H9 (cell line): ENCODE measurements around the gene KRT86. TPM values are rescaled to one million over a fixed set of nuclear protein-coding genes. Genes with fewer than 3 reads are reported as not detected.

Source experiments
- DNase-seq: peaks from one replicate; pipeline ENCODE4 v3.0.0-alpha.2; 2017
- H2AFZ ChIP-seq: one replicate; pipeline ENCODE4 v1.6.1; 2013; ENCODE audit warnings: mild to moderate bottlenecking, low read length, control low read depth, moderate library complexity
- H2AK5ac ChIP-seq: 2 replicates; pipeline ENCODE4 v1.6.1; 2013; ENCODE audit warnings: low read length, control low read depth, mixed read lengths; ENCODE audit not compliant: insufficient read length
- H2BK120ac ChIP-seq: one replicate; pipeline ENCODE4 v1.6.1; 2013; ENCODE audit warnings: low read depth, mild to moderate bottlenecking, low read length, control low read depth, inconsistent platforms; ENCODE audit not compliant: poor library complexity, severe bottlenecking
- H2BK12ac ChIP-seq: 2 replicates; pipeline ENCODE4 v1.6.1; 2013; ENCODE audit warnings: low read length, control low read depth, mixed read lengths, low read depth; ENCODE audit not compliant: insufficient read length
- H2BK15ac ChIP-seq: 2 replicates; pipeline ENCODE4 v1.6.1; 2013; ENCODE audit warnings: low read depth, low read length, control low read depth
- H2BK20ac ChIP-seq: one replicate; pipeline ENCODE4 v1.6.1; 2013; ENCODE audit warnings: low read depth, mild to moderate bottlenecking, low read length, control low read depth, inconsistent platforms; ENCODE audit not compliant: poor library complexity, severe bottlenecking
- H2BK5ac ChIP-seq: 2 replicates; pipeline ENCODE4 v1.6.1; 2013; ENCODE audit warnings: low read length, control low read depth, mixed read lengths; ENCODE audit not compliant: insufficient read length
- H3K14ac ChIP-seq: 2 replicates; pipeline ENCODE4 v1.6.1; 2013; ENCODE audit warnings: low read length, control low read depth; ENCODE audit not compliant: insufficient read depth
- H3K18ac ChIP-seq: 2 replicates; pipeline ENCODE4 v1.6.1; 2013; ENCODE audit warnings: low read depth, mild to moderate bottlenecking, mixed read lengths, low read length, control low read depth; ENCODE audit not compliant: insufficient read length
- H3K23ac ChIP-seq: 2 replicates; pipeline ENCODE4 v1.6.1; 2013; ENCODE audit warnings: low read length, control low read depth, mixed read lengths, low read depth; ENCODE audit not compliant: insufficient read length
- H3K23me2 ChIP-seq: 2 replicates; pipeline ENCODE4 v1.6.1; 2013; ENCODE audit warnings: low read depth, mild to moderate bottlenecking, mixed read lengths, low read length, control low read depth; ENCODE audit not compliant: insufficient read length, poor library complexity, severe bottlenecking
- H3K27ac ChIP-seq: 2 replicates; pipeline ENCODE4 v1.5.1; 2013; ENCODE audit warnings: low read length, control low read depth, mixed read lengths, low read depth; ENCODE audit not compliant: insufficient read length
- H3K27me3 ChIP-seq: 2 replicates; pipeline ENCODE4 v1.6.1; 2013; ENCODE audit warnings: low read length, control low read depth, inconsistent platforms; ENCODE audit not compliant: insufficient read depth
- H3K4ac ChIP-seq: 2 replicates; pipeline ENCODE4 v1.6.1; 2013; ENCODE audit warnings: low read depth, mild to moderate bottlenecking, control low read depth, inconsistent platforms, low read length, moderate library complexity
- H3K4me1 ChIP-seq: 2 replicates; pipeline ENCODE4 v1.6.1; 2013; ENCODE audit warnings: low read length, control low read depth, inconsistent platforms; ENCODE audit not compliant: insufficient read depth
- H3K4me2 ChIP-seq: 2 replicates; pipeline ENCODE4 v1.6.1; 2013; ENCODE audit warnings: low read length, control low read depth, mixed read lengths; ENCODE audit not compliant: insufficient read length, insufficient read depth
- H3K56ac ChIP-seq: 2 replicates; pipeline ENCODE4 v1.6.1; 2013; ENCODE audit warnings: low read depth, mild to moderate bottlenecking, mixed read lengths, low read length, control low read depth; ENCODE audit not compliant: insufficient read length
- H3K79me1 ChIP-seq: 2 replicates; pipeline ENCODE4 v1.6.1; 2013; ENCODE audit warnings: low read depth, mild to moderate bottlenecking, moderate library complexity, low read length, control low read depth, inconsistent platforms; ENCODE audit not compliant: insufficient read depth, poor library complexity, severe bottlenecking
- H3K79me2 ChIP-seq: 2 replicates; pipeline ENCODE4 v1.6.1; 2013; ENCODE audit warnings: low read length, control low read depth, inconsistent platforms; ENCODE audit not compliant: insufficient read depth
- H3K9ac ChIP-seq: 2 replicates; pipeline ENCODE4 v1.6.1; 2013; ENCODE audit warnings: low read length, control low read depth, mixed read lengths; ENCODE audit not compliant: insufficient read length; ENCODE audit errors: extremely low read depth
- H3K9me3 ChIP-seq: one replicate; pipeline ENCODE4 v1.6.1; 2013; ENCODE audit warnings: low read depth, low read length, inconsistent platforms; ENCODE audit not compliant: control insufficient read depth
- H3T11ph ChIP-seq: one replicate; pipeline ENCODE4 v1.6.1; 2013; ENCODE audit warnings: mild to moderate bottlenecking, low read length, control low read depth, inconsistent platforms
- H4K20me1 ChIP-seq: one replicate; pipeline ENCODE4 v1.6.1; 2013; ENCODE audit not compliant: control insufficient read depth, insufficient read length, insufficient read depth
- H4K5ac ChIP-seq: 2 replicates; pipeline ENCODE4 v1.6.1; 2013; ENCODE audit warnings: low read depth, mild to moderate bottlenecking, mixed read lengths, low read length, control low read depth; ENCODE audit not compliant: insufficient read length
- H4K8ac ChIP-seq: replicated peaks from 2 replicates; pipeline ENCODE4 v1.6.1; 2013; ENCODE audit warnings: low read length, control low read depth, mixed read lengths, low read depth; ENCODE audit not compliant: insufficient read length
- H4K91ac ChIP-seq: 2 replicates; pipeline ENCODE4 v1.6.1; 2013; ENCODE audit warnings: low read depth, mild to moderate bottlenecking, moderate library complexity, mixed read lengths, low read length, control low read depth; ENCODE audit not compliant: insufficient read length
- H3K27ac Mint-ChIP-seq, 3 experiments: 2 replicates in 2 of 3; 3 replicates in 1 of 3; pipeline ENCODE4 v1.8.0; 2020 to 2021; ENCODE audit warnings: mixed read lengths in 3 of 3, mild to moderate bottlenecking in 1 of 3, moderate library complexity in 1 of 3
- H3K27me3 Mint-ChIP-seq: 2 replicates; pipeline ENCODE4 v1.8.0; 2021; ENCODE audit warnings: low read depth, mild to moderate bottlenecking, moderate library complexity, mixed read lengths
- H3K36me3 Mint-ChIP-seq, 3 experiments: 2 replicates in 2 of 3; 3 replicates in 1 of 3; pipeline ENCODE4 v1.8.0; 2020 to 2021; ENCODE audit warnings: low read depth in 3 of 3, mixed read lengths in 3 of 3; ENCODE audit not compliant: insufficient read depth in 1 of 3
- H3K4me1 Mint-ChIP-seq, 2 experiments: 2 replicates each; pipeline ENCODE4 v1.8.0; 2020; ENCODE audit warnings: mixed read lengths in 2 of 2
- H3K4me3 Mint-ChIP-seq, 2 experiments: 2 replicates in 1 of 2; 3 replicates in 1 of 2; pipeline ENCODE4 v1.8.0; 2020 to 2021; ENCODE audit warnings: mild to moderate bottlenecking in 2 of 2, mixed read lengths in 2 of 2, moderate library complexity in 1 of 2
- H3K9me3 Mint-ChIP-seq, 2 experiments: 2 replicates in 1 of 2; 3 replicates in 1 of 2; pipeline ENCODE4 v1.8.0; 2020; ENCODE audit warnings: mild to moderate bottlenecking in 2 of 2, mixed read lengths in 2 of 2, moderate library complexity in 1 of 2
- CTCF ChIP-seq: fragments of 200-600 bp; sonication (generic); conservative IDR thresholded peaks from 3 replicates; pipeline ENCODE4 v1.8.0; 2021; ENCODE audit warnings: antibody characterized with exemption, mild to moderate bottlenecking
- WGBS: extraction: QIAGEN DNeasy Blood & Tissue Kit; methylation state at CpG from one replicate; pipeline ENCODE4 v1.1.7; 2013; ENCODE audit warnings: missing lambda C conversion rate, low lambda C conversion rate, mixed read lengths; ENCODE audit not compliant: insufficient read length; ENCODE audit errors: extremely low coverage; 5-methylcytosine and 5-hydroxymethylcytosine counted together
- total RNA-seq: library from RNA; stranded (reverse); gene quantifications from 2 replicates; pipeline ENCODE4 v1.2.1, GENCODE V29; 2021

KRT86 gene
- total RNA-seq, 1 experiment from 2014 or later, result not detected

GRCh38 chr12:52353766-52354165 is 79.3 kb downstream of the KRT86 start:
- Histone ChIP-seq H2BK5ac (no peak overlapping the region), H2AK5ac (no peak overlapping the region), H2AFZ (no peak overlapping the region), H4K20me1 (no peaks in the 10 kb centered on the region), H3K4ac (no peak overlapping the region), H4K8ac (no peak overlapping the region), H2BK120ac (no peak overlapping the region), H3K79me1 (no peaks in the 10 kb centered on the region), H3K56ac (no peak overlapping the region), H3K23ac (no peak overlapping the region), H3K79me2 (no peaks in the 10 kb centered on the region), H3T11ph (no peak overlapping the region), H3K14ac (no peak overlapping the region), H2BK15ac (no peak overlapping the region), H3K27me3 (no peaks in the 10 kb centered on the region), H3K4me2 (no peak overlapping the region), H3K23me2 (no peaks in the 10 kb centered on the region), H3K9me3 (no peaks in the 10 kb centered on the region), H2BK20ac (no peak overlapping the region), H2BK12ac (no peak overlapping the region), H3K4me1 (no peaks in the 10 kb centered on the region), H4K91ac (no peak overlapping the region), H4K5ac (no peak overlapping the region), H3K9ac (no peak overlapping the region), H3K18ac (no peak overlapping the region), H3K27ac (no peak overlapping the region)
- H3K4me1 Mint-ChIP-seq, result peaks cover 13 to 18% of the 10 kb centered on the region in 2 experiments
- H3K27me3 Mint-ChIP-seq, result peaks cover 8% of the 10 kb centered on the region; the same call in 1 of the 2 replicates
- H3K36me3 Mint-ChIP-seq, result no peaks in the 10 kb centered on the region
- H3K4me3 Mint-ChIP-seq, result no peak overlapping the region
- no CpG with 5 or more reads among the region's 3 CpGs for WGBS
- no peak for DNase-seq
- no peak for TF ChIP-seq CTCF
- no peak overlapping the region for H3K27ac Mint-ChIP-seq
- H3K9me3 Mint-ChIP-seq, result no peaks in the 10 kb centered on the region
